ENCODE data around the gene TMEM95.

TMEM95 gene

GRCh38 chr17:7340179-7340578, 14.8 kb upstream of the TMEM95 start:
- no peak for DNase-seq (ENCODE audit: low read depth)
- TF ChIP-seq CTCF (conservative IDR thresholded peaks at IDR 0.05; ENCODE audit: low read depth, low read length), result no peak
- no peak overlapping the region for H3K4me3 ChIP-seq (ENCODE audit: low read length)

- DNase-seq (ENCODE audit: low read depth), result no peak
- TF ChIP-seq CTCF (conservative IDR thresholded peaks at IDR 0.05; ENCODE audit: low read depth, low read length), result no peak
- no peak overlapping the region for H3K4me3 ChIP-seq (ENCODE audit: low read length)
Measured at GRCh38 chr17:7341842-7342241, 13.1 kb upstream of the TMEM95 start.

- TF ChIP-seq CTCF (conservative IDR thresholded peaks at IDR 0.05; ENCODE audit: low read depth, low read length), result no peak
- no peak overlapping the region for H3K4me3 ChIP-seq (ENCODE audit: low read length)
- no peak for DNase-seq (ENCODE audit: low read depth)
Measured at GRCh38 chr17:7343250-7343649, 11.7 kb upstream of the TMEM95 start.

GRCh38 chr17:7346761-7347614, 8.0 kb upstream of the TMEM95 start:
- DNase-seq (ENCODE audit: low read depth), result no peak
- no peak overlapping the region for H3K4me3 ChIP-seq (ENCODE audit: low read length)
- no peak for TF ChIP-seq CTCF (conservative IDR thresholded peaks at IDR 0.05; ENCODE audit: low read depth, low read length)

- DNase-seq (ENCODE audit: low read depth), result no peak
- no peak overlapping the region for H3K4me3 ChIP-seq (ENCODE audit: low read length)
- TF ChIP-seq CTCF (conservative IDR thresholded peaks at IDR 0.05; ENCODE audit: low read depth, low read length), result no peak
Measured at GRCh38 chr17:7347630-7348477, 7.1 kb upstream of the TMEM95 start.

GRCh38 chr17:7348478-7349242, 6.3 kb upstream of the TMEM95 start:
- no peak for TF ChIP-seq CTCF (conservative IDR thresholded peaks at IDR 0.05; ENCODE audit: low read depth, low read length)
- no peak overlapping the region for H3K4me3 ChIP-seq (ENCODE audit: low read length)
- DNase-seq (ENCODE audit: low read depth), result no peak

Measured in retinal pigment epithelial cell (primary cell).